ENCODE measurements around the gene HSD17B10.

GRCh38 chrX:53445977-53446376 lies 11.8 kb upstream of the HSD17B10 start:
- TF ChIP-seq POLR2A (IDR thresholded peaks at IDR 0.05; ENCODE audit: low read length): no peak
- TF ChIP-seq GATA1 (IDR thresholded peaks at IDR 0.05; ENCODE audit: low read depth, low read length): no peak

Data from erythroblast (primary cell).